IPS DF 6.9 (cell line): ENCODE measurements around the gene UBE2L3.

ENCODE experiments used
- DNase-seq: peaks from one replicate; pipeline ENCODE4 v3.0.0-alpha.2; 2013; ENCODE audit warnings: low read depth, low spot score
- H3K27ac ChIP-seq: one replicate; pipeline ENCODE4 v1.5.1; 2013; ENCODE audit warnings: low read length, control low read depth
- H3K27me3 ChIP-seq: 2 replicates; pipeline ENCODE4 v1.6.1; 2013; ENCODE audit warnings: mild to moderate bottlenecking, low read length; ENCODE audit not compliant: control insufficient read depth, insufficient read depth
- H3K36me3 ChIP-seq: 2 replicates; pipeline ENCODE4 v1.6.1; 2013; ENCODE audit warnings: low read length; ENCODE audit not compliant: control insufficient read depth, insufficient read depth
- H3K4me1 ChIP-seq: 2 replicates; pipeline ENCODE4 v1.6.1; 2013; ENCODE audit warnings: low read length; ENCODE audit not compliant: control insufficient read depth, insufficient read depth
- H3K4me3 ChIP-seq: 2 replicates; pipeline ENCODE4 v1.5.1; 2013; ENCODE audit warnings: mild to moderate bottlenecking, low read length
- H3K9me3 ChIP-seq: 2 replicates; pipeline ENCODE4 v1.6.1; 2013; ENCODE audit warnings: low read length, inconsistent platforms; ENCODE audit not compliant: control insufficient read depth, insufficient read depth
- WGBS: extraction: QIAGEN DNeasy Blood & Tissue Kit; methylation state at CpG from one replicate; pipeline ENCODE4 v1.1.7; 2013; ENCODE audit warnings: mixed read lengths, missing lambda C conversion rate; ENCODE audit not compliant: insufficient read length, insufficient coverage; 5-methylcytosine and 5-hydroxymethylcytosine counted together

UBE2L3 gene

GRCh38 chr22:21661991-21662390 is 94.5 kb downstream of the UBE2L3 start:
- H3K27ac ChIP-seq, result no peak overlapping the region
- no CpG with 5 or more reads among the region's 5 CpGs for WGBS
- H3K4me3 ChIP-seq, result no peak overlapping the region
- no peaks in the 10 kb centered on the region for H3K9me3 ChIP-seq
- no peak for DNase-seq
- H3K27me3 ChIP-seq, result no peaks in the 10 kb centered on the region
- H3K36me3 ChIP-seq, result no peaks in the 10 kb centered on the region
- H3K4me1 ChIP-seq, result no peaks in the 10 kb centered on the region

GRCh38 chr22:21663738-21664137 is 96.2 kb downstream of the UBE2L3 start:
- no peak overlapping the region for H3K4me3 ChIP-seq
- H3K27ac ChIP-seq, result no peak overlapping the region
- no CpG with 5 or more reads among the region's 2 CpGs for WGBS

GRCh38 chr22:21665047-21665851 is 97.7 kb downstream of the UBE2L3 start:
- no CpG with 5 or more reads among the region's 26 CpGs for WGBS
- Histone ChIP-seq H3K9me3 (no peaks in the 10 kb centered on the region), H3K36me3 (no peaks in the 10 kb centered on the region), H3K27me3 (no peaks in the 10 kb centered on the region), H3K4me3 (peak overlapping the region; percentile 74; the same call in 1 of the 2 replicates), H3K27ac (no peak overlapping the region), H3K4me1 (no peaks in the 10 kb centered on the region)
- no peak for DNase-seq

More at GRCh38 chr22:21663738-21664137, 96.2 kb downstream of the UBE2L3 start:
- no peaks in the 10 kb centered on the region for H3K9me3 ChIP-seq
- no peak for DNase-seq
- no peaks in the 10 kb centered on the region for H3K36me3 ChIP-seq
- no peaks in the 10 kb centered on the region for H3K27me3 ChIP-seq
- no peaks in the 10 kb centered on the region for H3K4me1 ChIP-seq

GRCh38 chr22:21666786-21667185 is 99.3 kb downstream of the UBE2L3 start:
- H3K4me1 ChIP-seq, result no peaks in the 10 kb centered on the region
- no peak overlapping the region for H3K27ac ChIP-seq
- DNase-seq, result no peak
- H3K36me3 ChIP-seq, result peaks cover 8% of the 10 kb centered on the region; the same call in 1 of the 2 replicates
- WGBS, result no CpG with 5 or more reads among the region's 16 CpGs
- H3K9me3 ChIP-seq, result no peaks in the 10 kb centered on the region
- no peak overlapping the region; the same call in 1 of the 2 replicates for H3K4me3 ChIP-seq
- H3K27me3 ChIP-seq, result no peaks in the 10 kb centered on the region

- H3K27ac ChIP-seq, result no peak overlapping the region
- H3K9me3 ChIP-seq, result no peaks in the 10 kb centered on the region
- no peak overlapping the region for H3K4me3 ChIP-seq
- no peak for DNase-seq
- no peaks in the 10 kb centered on the region for H3K27me3 ChIP-seq
- H3K4me1 ChIP-seq, result no peaks in the 10 kb centered on the region
- no CpG with 5 or more reads among the region's 9 CpGs for WGBS
- H3K36me3 ChIP-seq, result peaks cover 22% of the 10 kb centered on the region
These were observed 101.5 kb downstream of the UBE2L3 start for GRCh38 chr22:21669026-21669425.

- Histone ChIP-seq H3K27ac (no peak overlapping the region), H3K4me3 (no peak overlapping the region), H3K9me3 (no peaks in the 10 kb centered on the region), H3K27me3 (no peaks in the 10 kb centered on the region), H3K4me1 (no peaks in the 10 kb centered on the region), H3K36me3 (peaks cover 28% of the 10 kb centered on the region)
- WGBS, result no CpG with 5 or more reads among the region's 6 CpGs
- no peak for DNase-seq
These were observed 104.7 kb downstream of the UBE2L3 start for GRCh38 chr22:21672107-21672629.
